ENCODE measurements around the gene SCP2.

The SCP2 gene

DNA sequence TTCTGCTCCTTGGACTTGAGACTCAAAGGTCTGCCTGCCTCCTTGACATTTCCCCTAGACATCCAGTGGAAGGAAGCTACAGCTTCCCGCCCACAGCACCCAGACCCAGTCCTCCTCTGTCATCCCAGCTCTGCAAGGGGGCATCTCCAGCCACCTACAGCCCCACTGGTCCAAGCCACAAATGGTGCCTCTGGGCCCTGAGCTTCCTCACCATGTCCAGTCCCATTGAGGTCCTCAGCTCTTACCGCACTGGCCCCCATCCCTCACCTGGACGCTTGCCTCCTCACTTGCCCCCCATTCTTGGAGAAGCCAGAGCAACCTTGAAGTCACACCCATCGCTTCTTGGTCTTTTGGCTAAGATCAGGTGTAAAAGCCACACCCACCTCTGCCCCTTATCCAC, 148.1 kb downstream of the SCP2 start:
- TF ChIP-seq, protein P1, sequence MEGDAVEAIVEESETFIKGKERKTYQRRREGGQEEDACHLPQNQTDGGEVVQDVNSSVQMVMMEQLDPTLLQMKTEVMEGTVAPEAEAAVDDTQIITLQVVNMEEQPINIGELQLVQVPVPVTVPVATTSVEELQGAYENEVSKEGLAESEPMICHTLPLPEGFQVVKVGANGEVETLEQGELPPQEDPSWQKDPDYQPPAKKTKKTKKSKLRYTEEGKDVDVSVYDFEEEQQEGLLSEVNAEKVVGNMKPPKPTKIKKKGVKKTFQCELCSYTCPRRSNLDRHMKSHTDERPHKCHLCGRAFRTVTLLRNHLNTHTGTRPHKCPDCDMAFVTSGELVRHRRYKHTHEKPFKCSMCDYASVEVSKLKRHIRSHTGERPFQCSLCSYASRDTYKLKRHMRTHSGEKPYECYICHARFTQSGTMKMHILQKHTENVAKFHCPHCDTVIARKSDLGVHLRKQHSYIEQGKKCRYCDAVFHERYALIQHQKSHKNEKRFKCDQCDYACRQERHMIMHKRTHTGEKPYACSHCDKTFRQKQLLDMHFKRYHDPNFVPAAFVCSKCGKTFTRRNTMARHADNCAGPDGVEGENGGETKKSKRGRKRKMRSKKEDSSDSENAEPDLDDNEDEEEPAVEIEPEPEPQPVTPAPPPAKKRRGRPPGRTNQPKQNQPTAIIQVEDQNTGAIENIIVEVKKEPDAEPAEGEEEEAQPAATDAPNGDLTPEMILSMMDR (IDR thresholded peaks at IDR 0.05; ENCODE audit: insufficient read depth, low read depth, low read length, missing control alignments), result no peak
- no peak for DNase-seq (ENCODE audit: low read depth)

DNA sequence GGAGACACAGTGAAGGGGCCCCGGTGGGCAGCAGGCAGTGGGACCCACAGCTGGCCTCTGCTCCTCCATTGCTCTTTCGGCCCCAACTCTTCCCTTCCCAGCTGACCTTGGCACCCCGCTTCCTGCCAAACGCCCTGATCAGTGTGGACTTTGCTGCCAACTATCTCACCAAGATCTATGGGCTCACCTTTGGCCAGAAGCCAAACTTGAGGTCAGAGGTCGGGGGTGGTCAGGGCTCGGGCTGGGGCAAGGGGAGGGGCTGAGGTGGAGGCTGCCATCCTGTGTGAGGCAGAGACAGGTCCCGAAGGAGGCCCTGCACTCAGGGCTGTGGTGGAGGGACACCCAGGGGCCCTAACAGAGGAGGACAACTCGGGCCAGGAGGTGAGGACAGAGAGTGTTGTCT, 148.7 kb downstream of the SCP2 start:
- DNase-seq (ENCODE audit: low read depth), result no peak
- no peak overlapping the region for H3K4me3 ChIP-seq (ENCODE audit: low read depth, low read length)
- TF ChIP-seq, protein P1 (IDR thresholded peaks at IDR 0.05; ENCODE audit: insufficient read depth, low read depth, low read length, missing control alignments), result no peak

More for the DNA sequence above, 148.1 kb downstream of the SCP2 start:
- H3K4me3 ChIP-seq (ENCODE audit: low read depth, low read length), result no peak overlapping the region

DNA sequence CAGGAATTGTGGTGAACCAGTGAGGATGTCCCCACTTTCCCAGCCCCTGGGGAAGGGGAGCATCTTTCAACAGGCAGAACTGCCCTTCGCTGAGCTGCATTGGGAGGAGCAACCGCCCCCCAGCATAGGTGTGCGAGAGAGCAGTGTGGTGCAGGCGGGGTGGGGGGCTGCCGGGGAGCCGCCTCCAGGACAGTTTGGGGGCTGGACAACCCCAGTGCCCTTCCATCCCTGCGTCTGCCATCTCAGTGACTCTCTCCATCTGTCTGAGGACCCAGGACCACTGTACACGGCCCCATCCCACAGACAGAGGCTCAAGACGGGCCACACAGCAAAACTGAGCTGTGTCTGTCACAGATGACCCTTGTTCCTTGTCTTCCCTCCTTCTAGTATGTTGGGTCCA, 149.1 kb downstream of the SCP2 start:
- TF ChIP-seq, protein P1 (IDR thresholded peaks at IDR 0.05; ENCODE audit: insufficient read depth, low read depth, low read length, missing control alignments), result no peak
- H3K4me3 ChIP-seq (ENCODE audit: low read depth, low read length), result no peak overlapping the region
- DNase-seq (ENCODE audit: low read depth), result no peak

DNA sequence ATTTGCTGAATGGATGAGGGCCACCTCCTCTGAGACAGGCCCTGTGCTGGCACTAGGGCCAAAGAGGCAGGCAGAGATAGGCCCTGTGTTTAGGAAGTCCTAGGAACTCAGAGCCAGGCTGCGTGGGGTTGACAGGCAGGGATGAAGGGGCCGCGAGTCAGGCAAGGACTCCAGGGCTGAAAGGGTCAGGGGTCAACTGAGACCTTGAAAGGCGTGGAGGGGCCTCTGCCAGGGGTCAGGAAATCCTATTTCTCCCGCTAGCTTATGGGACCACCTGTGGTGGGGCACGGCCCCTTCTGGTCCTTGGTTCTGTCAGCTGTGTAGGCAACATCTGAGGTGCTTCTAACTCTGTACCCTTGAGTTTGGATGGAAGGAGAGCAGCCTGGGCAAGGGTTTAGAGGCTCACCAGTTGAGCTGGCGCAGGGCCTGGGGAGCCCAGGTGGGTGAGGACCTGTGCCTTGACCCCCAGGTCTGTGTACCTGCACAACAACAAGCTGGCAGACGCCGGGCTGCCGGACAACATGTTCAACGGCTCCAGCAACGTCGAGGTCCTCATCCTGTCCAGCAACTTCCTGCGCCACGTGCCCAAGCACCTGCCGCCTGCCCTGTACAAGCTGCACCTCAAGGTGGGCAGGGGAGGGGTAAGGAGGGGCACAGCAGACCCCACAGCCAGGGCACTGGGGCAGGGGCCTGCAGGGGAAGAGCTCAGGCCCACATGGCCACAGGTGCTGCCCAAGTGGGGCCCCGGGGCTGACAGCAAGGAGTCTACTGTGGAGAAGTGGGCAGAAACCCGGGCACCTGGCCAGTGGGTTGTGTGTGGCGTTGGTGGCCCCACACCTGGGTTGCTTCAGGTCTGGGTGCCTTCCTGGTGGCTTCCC, 149.9 kb downstream of the SCP2 start:
- TF ChIP-seq, protein P1 (IDR thresholded peaks at IDR 0.05; ENCODE audit: insufficient read depth, low read depth, low read length, missing control alignments), result no peak
- no peak overlapping the region for H3K4me3 ChIP-seq (ENCODE audit: low read depth, low read length)
- no peak for DNase-seq (ENCODE audit: low read depth)

DNA sequence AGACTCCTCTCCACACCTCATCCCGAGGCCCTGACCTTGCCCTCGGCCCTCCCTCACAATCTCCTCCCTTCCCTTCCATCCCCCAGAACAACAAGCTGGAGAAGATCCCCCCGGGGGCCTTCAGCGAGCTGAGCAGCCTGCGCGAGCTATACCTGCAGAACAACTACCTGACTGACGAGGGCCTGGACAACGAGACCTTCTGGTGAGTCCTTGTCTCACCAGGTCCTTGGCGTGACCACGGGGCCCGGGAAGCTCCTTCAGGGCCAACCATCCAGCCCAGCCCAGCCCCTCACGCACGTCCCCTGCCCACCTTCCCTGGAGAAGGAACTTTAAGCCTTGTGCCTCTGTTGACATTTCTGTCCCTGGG, 150.5 kb downstream of the SCP2 start:
- H3K4me3 ChIP-seq (ENCODE audit: low read depth, low read length), result no peak overlapping the region
- TF ChIP-seq, protein P1 (IDR thresholded peaks at IDR 0.05; ENCODE audit: insufficient read depth, low read depth, low read length, missing control alignments), result no peak
- DNase-seq (ENCODE audit: low read depth), result no peak

DNA sequence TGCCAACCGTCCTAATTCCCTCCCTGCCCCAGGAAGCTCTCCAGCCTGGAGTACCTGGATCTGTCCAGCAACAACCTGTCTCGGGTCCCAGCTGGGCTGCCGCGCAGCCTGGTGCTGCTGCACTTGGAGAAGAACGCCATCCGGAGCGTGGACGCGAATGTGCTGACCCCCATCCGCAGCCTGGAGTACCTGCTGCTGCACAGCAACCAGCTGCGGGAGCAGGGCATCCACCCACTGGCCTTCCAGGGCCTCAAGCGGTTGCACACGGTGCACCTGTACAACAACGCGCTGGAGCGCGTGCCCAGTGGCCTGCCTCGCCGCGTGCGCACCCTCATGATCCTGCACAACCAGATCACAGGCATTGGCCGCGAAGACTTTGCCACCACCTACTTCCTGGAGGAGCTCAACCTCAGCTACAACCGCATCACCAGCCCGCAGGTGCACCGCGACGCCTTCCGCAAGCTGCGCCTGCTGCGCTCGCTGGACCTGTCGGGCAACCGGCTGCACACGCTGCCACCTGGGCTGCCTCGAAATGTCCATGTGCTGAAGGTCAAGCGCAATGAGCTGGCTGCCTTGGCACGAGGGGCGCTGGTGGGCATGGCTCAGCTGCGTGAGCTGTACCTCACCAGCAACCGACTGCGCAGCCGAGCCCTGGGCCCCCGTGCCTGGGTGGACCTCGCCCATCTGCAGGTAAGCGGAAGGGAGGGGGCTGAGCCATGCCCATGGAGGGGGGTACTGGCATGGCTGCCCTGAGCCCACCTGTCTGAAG, 151.4 kb downstream of the SCP2 start:
- no peak for DNase-seq (ENCODE audit: low read depth)
- H3K4me3 ChIP-seq (ENCODE audit: low read depth, low read length), result no peak overlapping the region
- TF ChIP-seq, protein P1 (IDR thresholded peaks at IDR 0.05; ENCODE audit: insufficient read depth, low read depth, low read length, missing control alignments), result no peak

Data from GM12865 (cell line).